ENCODE results near the gene TRPM3.

GRCh38 chr9:70639853-70640814 is 481.3 kb downstream of the TRPM3 start:
- no peak for TF ChIP-seq POLR2AphosphoS5 (IDR thresholded peaks at IDR 0.05; ENCODE audit: low read depth)
- no peak for TF ChIP-seq REST (IDR thresholded peaks at IDR 0.05; ENCODE audit: insufficient replicate concordance, low read depth)
